ENCODE measurements around the gene HACD2. TPM values are rescaled to one million over a fixed set of nuclear protein-coding genes. Genes with fewer than 3 reads are reported as not detected.
"Not testable (repeated sequence)": the region's sequence is repeated elsewhere in the genome, so short reads cannot be mapped to it uniquely, and the experiment has no call there.

The HACD2 gene
- polyA plus RNA-seq, 1 of the 3 experiments (the other 2 are of a cell fraction): 13.8 TPM

GRCh38 chr3:123602325-123602724 lies 17.5 kb upstream of the HACD2 start (continued):
- TF ChIP-seq PBX3 (IDR thresholded peaks at IDR 0.05) (peak; percentile 49; the same call in 1 of the 2 replicates), JUND (IDR thresholded peaks at IDR 0.05) (peak; percentile 82), ZBTB33 (IDR thresholded peaks at IDR 0.05; ENCODE audit: borderline replicate concordance, low read depth) (no peak)

GRCh38 chr3:123600863-123601262 lies 16.0 kb upstream of the HACD2 start:
- H2AFZ ChIP-seq (ENCODE audit: low read depth); H3K4me2 ChIP-seq; CTCF ChIA-PET; H3K36me3 ChIP-seq (replicated peaks in 1 of 2; ENCODE audit: control insufficient read depth in 1 of 2, insufficient read depth in 2 of 2, low read length in 1 of 2); H3K27ac ChIP-seq (ENCODE audit: low read depth in 2 of 2, low read length in 1 of 2); H3K9me3 ChIP-seq; H3K27me3 ChIP-seq (ENCODE audit: insufficient read depth); H4K20me1 ChIP-seq (ENCODE audit: insufficient read depth); H3K9ac ChIP-seq; DNase-seq; H3K79me2 ChIP-seq (ENCODE audit: insufficient read depth); H3K4me3 ChIP-seq (ENCODE audit: low read depth in 2 of 2, low read length in 1 of 2); POLR2A ChIA-PET; H3K9me2 ChIP-seq: not testable (repeated sequence)
- Histone ChIP-seq H3F3A (replicated peaks; ENCODE audit: insufficient read depth) (peaks cover 26% of the 10 kb centered on the region), H3K4me1 (ENCODE audit: control insufficient read depth in 1 of 2, insufficient read depth in 2 of 2, low read depth in 1 of 2, low read length in 1 of 2) (peaks cover under 1 to 31% of the 10 kb centered on the region in 2 experiments; a peak in 3 of 4 replicates)

- no peaks in the 10 kb centered on the region; the same call in 1 of the 2 replicates for H3K9me2 ChIP-seq
- no peak overlapping the region for H3K27ac ChIP-seq (ENCODE audit: low read depth in 2 of 2, low read length in 1 of 2)
- no peak overlapping the region for H2AFZ ChIP-seq (ENCODE audit: low read depth)
- peaks cover 4 to 10% of the 10 kb centered on the region in 2 experiments for H3K4me1 ChIP-seq (ENCODE audit: control insufficient read depth in 1 of 2, insufficient read depth in 2 of 2, low read depth in 1 of 2, low read length in 1 of 2)
- peaks cover 3% of the 10 kb centered on the region; the same call in 1 of the 2 replicates for H3K79me2 ChIP-seq (ENCODE audit: insufficient read depth)
- ChIA-PET CTCF (no interaction called here), POLR2A (no interaction called here)
- no peak overlapping the region for H3K4me2 ChIP-seq
- H3K9ac ChIP-seq: no peak overlapping the region
- H3F3A ChIP-seq (replicated peaks; ENCODE audit: insufficient read depth): peaks cover 21% of the 10 kb centered on the region
- no peaks in the 10 kb centered on the region for H3K27me3 ChIP-seq (ENCODE audit: insufficient read depth)
- H4K20me1 ChIP-seq (ENCODE audit: insufficient read depth): no peaks in the 10 kb centered on the region; the same call in 1 of the 2 replicates
- 83% methylated on average over 4 of the region's 4 CpGs for WGBS (ENCODE audit: low lambda C conversion rate)
- H3K4me3 ChIP-seq (ENCODE audit: low read depth in 2 of 2, low read length in 1 of 2): no peak overlapping the region
- no peak for TF ChIP-seq FOSL2 (IDR thresholded peaks at IDR 0.05; ENCODE audit: borderline replicate concordance, low read depth)
- TF ChIP-seq NFIC (IDR thresholded peaks at IDR 0.05; ENCODE audit: borderline replicate concordance): no peak
- no peak for TF ChIP-seq EP300 (IDR thresholded peaks at IDR 0.05; ENCODE audit: borderline replicate concordance in 1 of 2, low read depth in 1 of 2, low read length in 1 of 2)
- no peak for TF ChIP-seq MEF2A (IDR thresholded peaks at IDR 0.05; ENCODE audit: borderline replicate concordance, low read depth)
- no peak for TF ChIP-seq IRF3 (IDR thresholded peaks at IDR 0.05; ENCODE audit: low read depth, low read length)
- TF ChIP-seq USF2 (IDR thresholded peaks at IDR 0.05; ENCODE audit: borderline replicate concordance, low read depth, low read length): no peak
- peaks cover 0 to 15% of the 10 kb centered on the region in 2 experiments for H3K36me3 ChIP-seq (replicated peaks in 1 of 2; ENCODE audit: control insufficient read depth in 1 of 2, insufficient read depth in 2 of 2, low read length in 1 of 2)
- no peak for DNase-seq
- no peaks in the 10 kb centered on the region for H3K9me3 ChIP-seq
Measured at GRCh38 chr3:123597561-123597960, 12.7 kb upstream of the HACD2 start.

All from SK-N-SH (cell line).